GM12892 (cell line): ENCODE data around the gene FGF4.

ENCODE experiments used
- POLR2A ChIP-seq: IDR thresholded peaks from 2 replicates; pipeline ENCODE4 v1.6.1; 2011; ENCODE audit warnings: low read depth, low read length, control low read depth
- POLR2AphosphoS5 ChIP-seq: IDR thresholded peaks from 2 replicates; pipeline ENCODE4 v1.6.1; 2011; ENCODE audit warnings: low read depth, low read length, control low read depth
- TAF1 ChIP-seq: IDR thresholded peaks from 2 replicates; pipeline ENCODE4 v1.6.1; 2011; ENCODE audit warnings: low read depth, mild to moderate bottlenecking, control low read depth, low read length, borderline replicate concordance

GRCh38 chr11:69771466-69771865 is 3.7 kb downstream of the FGF4 start:
- TF ChIP-seq POLR2AphosphoS5 (no peak), TAF1 (no peak), POLR2A (no peak)
